RWPE1 (cell line): ENCODE measurements around the gene DPY19L3.
A peak's percentile ranks its signal among the peaks of the same experiment; 100 is the strongest.

ENCODE experiments used
- CTCF ChIA-PET: fragments of 350-600 bp; sonication (Branson Sonifier 250); formaldehyde crosslinking; extraction: SDS; loops from one replicate; lab custom pipeline; 2021; lab: Yijun Ruan, JAX
- POLR2A ChIA-PET: fragments of 400-600 bp; formaldehyde crosslinking; extraction: SDS; loops from one replicate; lab custom pipeline; 2020; ENCODE audit warnings: antibody characterized with exemption; ENCODE audit not compliant: low non-redundant PET; lab: Yijun Ruan, JAX
- DNase-seq: peaks from one replicate; pipeline ENCODE4 v3.0.0; 2012; ENCODE audit warnings: low spot score
- H3K27ac ChIP-seq: fragments of 450-650 bp; 2 replicates; pipeline ENCODE4 v1.5.1; 2017
- CTCF ChIP-seq: fragments of 450-650 bp; conservative IDR thresholded peaks from 2 replicates; pipeline ENCODE4 v1.5.1; 2017; ENCODE audit warnings: low read depth, mild to moderate bottlenecking

Gene DPY19L3

GRCh38 chr19:32388393-32388855, 17.1 kb upstream of the DPY19L3 start:
- TF ChIP-seq CTCF: no peak
- no peak for DNase-seq
- no peak overlapping the region for H3K27ac ChIP-seq
- ChIA-PET POLR2A (no interaction called here), CTCF (no interaction called here)

- POLR2A ChIA-PET: no interaction called here
Observed at GRCh38 chr19:32392901-32393300, 12.7 kb upstream of the DPY19L3 start.

GRCh38 chr19:32396046-32396652, 9.4 kb upstream of the DPY19L3 start:
- ChIA-PET POLR2A (no interaction called here), CTCF (no interaction called here)
- H3K27ac ChIP-seq: no peak overlapping the region
- no peak for DNase-seq
- no peak for TF ChIP-seq CTCF

More at GRCh38 chr19:32392901-32393300, 12.7 kb upstream of the DPY19L3 start:
- TF ChIP-seq CTCF: no peak
- DNase-seq: no peak
- CTCF ChIA-PET: no interaction called here
- H3K27ac ChIP-seq: no peak overlapping the region

- CTCF ChIA-PET: no interaction called here
- POLR2A ChIA-PET: no interaction called here
- 0 out of 2 replicates have a peak overlapping the region, but pooled peaks have one; percentile 27 for H3K27ac ChIP-seq
- no peak for TF ChIP-seq CTCF
- no peak for DNase-seq
Observed at GRCh38 chr19:32397671-32398101, 7.9 kb upstream of the DPY19L3 start.

- ChIA-PET POLR2A (no interaction called here), CTCF (no interaction called here)
- H3K27ac ChIP-seq: no peak overlapping the region
- no peak for TF ChIP-seq CTCF
- DNase-seq: no peak
Observed at GRCh38 chr19:32401992-32402391, 3.6 kb upstream of the DPY19L3 start.

- H3K27ac ChIP-seq: no peak overlapping the region
- no peak for DNase-seq
- no peak for TF ChIP-seq CTCF
- POLR2A ChIA-PET: interaction anchor here (0.6 kb wide), 1 partner anchor 44 kb away, joined by 3 read pairs; no protein-coding TSS in a partner anchor
- CTCF ChIA-PET: no interaction called here
Observed at GRCh38 chr19:32403291-32403995, 2.1 kb upstream of the DPY19L3 start.
